DOHH2 (cell line): ENCODE measurements around the gene CNTD1.

ENCODE experiments used
- H3F3A ChIP-seq: fragments of 200-600 bp; sonication (generic), shearing (Covaris generic); 2 replicates; pipeline ENCODE4 v1.6.0; 2016; ENCODE audit warnings: antibody characterized with exemption, mild to moderate bottlenecking; ENCODE audit not compliant: control insufficient read depth, insufficient read depth
- H3K27ac ChIP-seq: fragments of 200-600 bp; sonication (generic); 2 replicates; pipeline ENCODE4 v1.5.1; 2014; ENCODE audit warnings: low read depth, mild to moderate bottlenecking, low read length, moderate library complexity
- H3K27me3 ChIP-seq: fragments of 200-600 bp; sonication (generic); 2 replicates; pipeline ENCODE4 v1.6.1; 2014; ENCODE audit warnings: mild to moderate bottlenecking, low read length, mixed read lengths; ENCODE audit not compliant: control insufficient read depth
- H3K36me3 ChIP-seq: fragments of 200-600 bp; sonication (generic); 2 replicates; pipeline ENCODE4 v1.6.1; 2014; ENCODE audit warnings: mild to moderate bottlenecking, low read length, moderate library complexity, mixed read lengths; ENCODE audit not compliant: control insufficient read depth
- H3K4me1 ChIP-seq: fragments of 200-600 bp; sonication (generic); 2 replicates; pipeline ENCODE4 v1.6.1; 2014; ENCODE audit warnings: mild to moderate bottlenecking, low read length, mixed read lengths; ENCODE audit not compliant: control insufficient read depth
- H3K4me2 ChIP-seq: fragments of 200-600 bp; sonication (generic); 2 replicates; pipeline ENCODE4 v1.6.0; 2014; ENCODE audit warnings: mild to moderate bottlenecking, low read length, moderate library complexity
- H3K4me3 ChIP-seq: fragments of 200-600 bp; sonication (generic); 2 replicates; pipeline ENCODE4 v1.5.1; 2014; ENCODE audit warnings: mild to moderate bottlenecking, low read length, mixed read lengths
- H3K79me2 ChIP-seq: fragments of 200-600 bp; sonication (generic); 2 replicates; pipeline ENCODE4 v1.6.1; 2014; ENCODE audit warnings: mild to moderate bottlenecking, low read length, mixed read lengths; ENCODE audit not compliant: control insufficient read depth
- H3K9me2 ChIP-seq: fragments of 200-600 bp; sonication (generic); replicated peaks from 2 replicates; pipeline ENCODE4 v1.6.1; 2014; ENCODE audit warnings: mild to moderate bottlenecking, low read length, mixed read lengths; ENCODE audit not compliant: control insufficient read depth
- H3K9me3 ChIP-seq: fragments of 200-600 bp; sonication (generic); 2 replicates; pipeline ENCODE4 v1.6.1; 2014; ENCODE audit warnings: antibody characterized with exemption, low read length, mixed read lengths; ENCODE audit not compliant: control insufficient read depth, insufficient read depth
- H4K20me1 ChIP-seq: fragments of 200-600 bp; sonication (generic); 2 replicates; pipeline ENCODE4 v1.6.0; 2014; ENCODE audit warnings: low read depth, mild to moderate bottlenecking, antibody characterized with exemption, low read length, moderate library complexity; ENCODE audit not compliant: control insufficient read depth, insufficient read depth
- CTCF ChIP-seq: fragments of 200-600 bp; sonication (generic); IDR thresholded peaks from one replicate; pipeline ENCODE4 v1.5.1; 2014; ENCODE audit warnings: antibody characterized with exemption, mild to moderate bottlenecking, low read depth, low read length; ENCODE audit not compliant: poor library complexity, severe bottlenecking
- EZH2phosphoT487 ChIP-seq: fragments of 200-600 bp; sonication (generic); IDR thresholded peaks from 2 replicates; pipeline ENCODE4 v1.6.1; 2017; ENCODE audit warnings: borderline replicate concordance, mild to moderate bottlenecking, antibody characterized with exemption, low read length, moderate library complexity, mixed read lengths

The CNTD1 gene

DNA sequence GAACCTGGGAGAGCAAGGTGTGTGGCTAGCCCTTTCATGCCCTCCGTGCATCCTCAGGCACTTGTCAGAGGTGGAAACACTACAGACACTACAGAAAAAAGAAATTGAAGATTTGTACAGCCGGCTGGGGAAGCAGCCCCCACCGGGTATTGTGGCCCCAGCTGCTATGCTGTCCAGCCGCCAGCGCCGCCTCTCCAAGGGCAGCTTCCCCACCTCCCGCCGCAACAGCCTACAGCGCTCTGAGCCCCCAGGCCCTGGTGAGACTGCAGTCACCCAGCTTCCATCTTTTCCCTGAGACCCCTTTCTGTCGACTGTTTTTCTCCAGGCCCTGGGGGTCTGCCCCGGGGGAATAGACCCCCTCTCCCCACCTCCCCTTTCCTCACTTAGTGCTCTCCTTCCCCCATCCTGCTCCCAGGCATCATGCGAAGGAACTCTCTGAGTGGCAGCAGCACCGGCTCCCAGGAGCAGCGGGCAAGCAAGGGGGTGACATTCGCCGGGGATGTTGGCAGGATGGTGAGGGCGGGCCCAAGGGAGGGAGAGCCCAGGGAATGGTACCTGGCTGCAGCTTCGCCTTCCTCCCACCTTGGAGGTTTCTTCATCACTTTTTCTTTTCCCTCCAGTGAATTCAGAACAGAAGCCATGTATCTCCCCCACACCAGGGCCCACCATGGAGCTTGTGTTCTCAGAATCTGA lies 2.4 kb upstream of the CNTD1 start:
- Histone ChIP-seq H3K27ac (no peak overlapping the region), H3K79me2 (peaks cover 6% of the 10 kb centered on the region), H3K27me3 (peaks cover 6% of the 10 kb centered on the region), H3K4me2 (no peak overlapping the region), H3K9me2 (no peaks in the 10 kb centered on the region), H3K4me1 (peaks cover 13% of the 10 kb centered on the region), H4K20me1 (no peaks in the 10 kb centered on the region), H3K9me3 (no peaks in the 10 kb centered on the region), H3K36me3 (no peaks in the 10 kb centered on the region), H3K4me3 (no peak overlapping the region), H3F3A (no peaks in the 10 kb centered on the region)
- TF ChIP-seq CTCF (no peak), EZH2phosphoT487 (no peak)

DNA sequence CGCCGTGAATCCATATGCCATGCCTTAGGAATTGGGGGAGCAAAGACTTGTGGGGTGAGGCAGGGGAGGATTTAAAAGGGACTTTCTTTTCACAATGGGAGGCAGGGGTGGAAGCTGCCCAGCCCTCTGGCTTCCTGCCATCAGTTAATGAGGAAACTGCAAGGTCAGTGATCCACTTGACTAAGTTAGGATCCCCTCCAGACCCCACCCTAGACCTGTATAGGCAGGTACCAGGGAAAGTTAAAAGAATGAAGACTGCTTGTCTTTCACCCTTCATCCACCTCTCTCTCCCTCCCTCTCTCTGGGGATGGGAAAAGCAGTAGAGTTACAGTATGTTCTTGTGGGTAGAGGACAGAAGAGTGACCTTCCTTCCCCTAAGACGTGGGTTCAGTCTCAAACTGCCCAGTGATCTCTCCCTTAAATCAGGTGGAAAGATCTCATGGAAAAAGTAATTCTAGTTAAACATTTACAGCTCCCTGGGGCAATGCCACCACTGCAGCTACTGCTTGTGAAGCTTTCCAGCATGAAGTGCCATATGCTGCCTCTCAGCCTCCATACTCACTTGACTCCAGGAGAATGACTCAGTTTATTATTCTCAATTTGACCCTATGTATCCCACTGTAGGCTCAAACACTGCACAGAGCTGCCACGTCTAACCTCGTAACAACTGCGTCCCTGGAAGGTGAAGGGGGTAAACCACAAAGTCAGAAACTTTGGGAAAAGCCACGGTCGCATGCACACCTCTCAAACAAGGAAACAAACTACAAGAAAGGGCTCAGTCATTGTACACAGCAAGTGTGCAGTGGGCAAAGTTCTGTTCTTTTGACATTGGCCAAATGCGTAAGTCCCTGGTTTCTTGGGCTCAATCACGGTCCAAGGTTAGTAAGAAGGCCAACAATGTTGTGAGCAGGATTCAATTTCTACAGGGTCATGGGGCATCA lies 1.3 kb upstream of the CNTD1 start:
- H3K9me2 ChIP-seq, result no peaks in the 10 kb centered on the region
- no peaks in the 10 kb centered on the region for H3K36me3 ChIP-seq
- peaks cover 6% of the 10 kb centered on the region for H3K27me3 ChIP-seq
- peaks cover 6% of the 10 kb centered on the region for H3K79me2 ChIP-seq
- no peak overlapping the region for H3K27ac ChIP-seq
- H3K9me3 ChIP-seq, result no peaks in the 10 kb centered on the region
- no peak for TF ChIP-seq CTCF
- TF ChIP-seq EZH2phosphoT487, result no peak
- H3K4me3 ChIP-seq, result peak overlapping the region; percentile 86
- H3K4me2 ChIP-seq, result peak overlapping the region; percentile 81
- peaks cover 13% of the 10 kb centered on the region for H3K4me1 ChIP-seq
- no peaks in the 10 kb centered on the region for H4K20me1 ChIP-seq
- H3F3A ChIP-seq, result no peaks in the 10 kb centered on the region

GRCh38 chr17:42798011-42798382 lies 664 bp upstream of the CNTD1 start:
- peaks cover 12% of the 10 kb centered on the region for H3K27me3 ChIP-seq
- peaks cover 6% of the 10 kb centered on the region for H3K79me2 ChIP-seq
- TF ChIP-seq EZH2phosphoT487 (no peak), CTCF (no peak)
- H3K36me3 ChIP-seq, result no peaks in the 10 kb centered on the region
- H3K9me3 ChIP-seq, result no peaks in the 10 kb centered on the region
- H3K4me1 ChIP-seq, result peaks cover 13% of the 10 kb centered on the region
- H3F3A ChIP-seq, result no peaks in the 10 kb centered on the region
- peak overlapping the region; percentile 86 for H3K4me3 ChIP-seq
- H4K20me1 ChIP-seq, result no peaks in the 10 kb centered on the region
- H3K27ac ChIP-seq, result no peak overlapping the region
- no peaks in the 10 kb centered on the region for H3K9me2 ChIP-seq
- H3K4me2 ChIP-seq, result peak overlapping the region; percentile 81
